Stimulated activated CD4-positive, alpha-beta T cell treated with anti-CD3 and anti-CD28 coated beads, Interleukin-2, amount 100 ng/mL, for 48 hours (primary cell): ENCODE results near the gene ACTN2.

Experiments
- DNase-seq, 2 donors: peaks; one replicate each; pipeline ENCODE4 v3.0.0-alpha.2; 2020

ACTN2 gene

GRCh38 chr1:236785477-236785876, 99.2 kb downstream of the ACTN2 start:
- DNase-seq, result no peak

DNA sequence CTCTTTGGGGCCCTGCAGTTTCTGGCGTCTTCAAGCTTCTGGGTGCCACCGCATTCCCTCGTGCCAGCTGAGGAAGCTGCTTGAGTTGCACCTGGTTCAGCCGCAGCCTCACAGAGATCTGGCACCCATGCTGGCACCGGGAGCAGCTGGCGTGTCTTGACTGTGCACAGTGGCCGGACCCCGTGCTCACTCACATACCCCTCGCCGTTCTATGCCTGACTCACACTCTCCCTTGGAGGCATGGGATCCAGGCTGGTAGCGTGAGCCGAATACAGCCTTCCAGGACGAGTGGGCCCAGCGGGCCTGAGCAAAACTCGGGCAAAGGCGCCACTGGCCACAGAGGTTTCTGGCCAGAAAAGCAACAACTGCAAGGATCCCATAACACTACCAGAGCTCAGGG, 100.2 kb downstream of the ACTN2 start:
- no peak for DNase-seq

GRCh38 chr1:236794585-236795034, 108.3 kb downstream of the ACTN2 start:
- no peak for DNase-seq

DNA sequence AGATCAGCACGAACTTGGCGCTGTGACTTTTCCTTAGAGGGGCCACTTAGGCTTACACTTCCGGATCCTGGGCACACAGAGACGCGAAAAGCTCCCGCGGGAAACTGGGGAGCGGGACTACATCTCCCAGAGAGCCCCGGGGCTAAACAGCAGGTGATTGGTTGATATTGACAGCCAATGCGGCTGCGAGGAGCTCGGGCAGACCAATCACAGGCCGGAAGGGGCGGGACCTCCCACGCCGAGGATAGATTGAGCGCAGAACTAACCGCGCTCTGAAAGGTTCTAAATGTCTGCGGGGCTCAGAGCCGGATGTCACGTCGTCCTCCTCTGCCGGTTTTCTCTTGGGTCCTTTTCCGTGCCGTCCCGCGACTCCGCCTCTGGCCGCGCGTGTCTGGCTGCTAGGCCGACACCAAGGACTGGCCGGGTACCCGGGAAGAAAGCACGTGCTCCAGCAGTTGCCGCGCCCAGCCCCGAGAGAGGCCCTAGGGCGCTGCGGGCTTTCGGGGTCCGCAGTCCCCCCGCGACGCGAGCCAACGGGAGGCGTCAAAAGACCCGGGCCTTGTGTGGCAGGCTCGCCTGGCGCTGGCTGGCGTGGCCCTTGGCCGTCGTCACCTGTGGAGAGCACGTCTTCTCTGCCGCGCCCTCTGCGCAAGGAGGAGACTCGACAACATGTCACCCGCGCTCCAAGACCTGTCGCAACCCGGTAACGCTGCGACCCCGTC, 108.9 kb downstream of the ACTN2 start, which contains the start of gene MTR:
MTR (plus strand) TSS at position 258 of the 722 bp plus-strand sequence; CDS start at position 670, 412 bp downstream.
- peak; percentile 85 to 94 for DNase-seq

GRCh38 chr1:236795757-236796667, 109.7 kb downstream of the ACTN2 start:
- peak in 1 of 2 donors; percentile 63 for DNase-seq

GRCh38 chr1:236799001-236799400, 112.7 kb downstream of the ACTN2 start:
- no peak for DNase-seq

DNA sequence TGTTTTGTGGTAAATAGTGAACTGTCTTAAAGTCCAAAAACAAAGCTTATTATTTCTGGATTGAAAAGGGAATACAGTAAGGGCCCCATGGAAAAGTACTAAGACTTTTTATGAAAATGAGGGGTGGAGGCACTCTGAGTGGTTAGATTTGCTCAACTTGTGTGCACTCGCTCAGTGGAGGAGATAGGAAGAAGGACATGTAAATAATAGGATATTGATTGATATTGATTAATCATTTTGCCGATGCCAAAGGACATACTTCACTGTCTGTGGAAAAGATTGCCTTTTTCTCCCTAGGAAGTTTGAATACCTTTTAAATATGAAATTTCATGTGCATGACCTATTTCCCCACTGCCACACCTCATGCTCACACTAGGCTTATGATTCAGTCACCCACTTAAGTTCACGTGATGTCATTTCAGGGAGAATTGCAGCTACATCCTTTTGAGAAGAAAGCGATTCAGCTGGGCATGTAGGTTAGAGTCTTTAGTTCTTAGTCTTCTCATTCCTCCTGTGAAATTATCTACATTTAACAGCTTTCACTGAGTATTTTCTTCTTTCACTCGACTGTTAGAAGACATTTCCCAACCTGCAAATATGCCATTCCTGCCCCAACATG, 113.8 kb downstream of the ACTN2 start:
- no peak for DNase-seq

DNA sequence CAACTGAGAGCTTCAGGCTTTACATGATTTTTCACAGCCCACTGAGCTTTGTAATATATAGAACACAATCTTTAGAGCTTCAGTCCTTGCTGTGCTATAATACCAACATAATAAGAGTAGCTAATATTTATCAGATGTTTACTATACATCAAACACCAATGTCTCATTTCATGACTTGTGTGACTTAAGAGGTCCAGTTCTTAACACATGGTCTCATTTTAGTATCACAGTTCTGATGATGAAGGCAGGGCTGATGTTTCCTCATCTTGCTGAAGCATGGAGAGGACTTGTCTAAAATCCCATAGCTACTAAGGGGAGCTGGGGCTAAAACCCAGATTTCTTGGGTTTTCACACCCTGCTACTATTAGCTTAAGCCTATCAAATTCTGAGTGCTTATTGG, 114.3 kb downstream of the ACTN2 start:
- DNase-seq, result no peak

GRCh38 chr1:236802264-236802663, 116.0 kb downstream of the ACTN2 start:
- DNase-seq, result no peak

- DNase-seq, result no peak
Observed at GRCh38 chr1:236806634-236807033, 120.3 kb downstream of the ACTN2 start.

DNA sequence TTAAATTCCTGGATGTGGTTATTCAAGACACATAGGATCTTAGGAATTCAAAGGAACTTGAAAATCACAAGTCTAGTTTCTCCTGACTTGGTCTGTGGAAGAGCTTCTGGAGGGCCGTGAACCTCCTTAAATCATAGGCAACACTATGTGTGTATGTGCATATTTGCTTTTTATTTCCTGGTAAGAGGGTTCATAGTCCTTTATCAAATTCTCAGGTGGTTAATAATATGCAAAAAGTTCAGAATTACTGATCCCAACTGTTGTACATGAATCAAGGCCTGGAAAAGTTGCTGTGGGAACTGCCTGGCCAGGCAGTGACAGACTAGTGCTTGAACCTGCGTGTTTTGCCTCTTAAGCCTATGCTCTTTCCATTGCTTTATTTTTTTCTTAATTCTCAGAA, 121.7 kb downstream of the ACTN2 start:
- DNase-seq, result no peak

GRCh38 chr1:236808564-236809130, 122.3 kb downstream of the ACTN2 start:
- DNase-seq, result no peak

DNA sequence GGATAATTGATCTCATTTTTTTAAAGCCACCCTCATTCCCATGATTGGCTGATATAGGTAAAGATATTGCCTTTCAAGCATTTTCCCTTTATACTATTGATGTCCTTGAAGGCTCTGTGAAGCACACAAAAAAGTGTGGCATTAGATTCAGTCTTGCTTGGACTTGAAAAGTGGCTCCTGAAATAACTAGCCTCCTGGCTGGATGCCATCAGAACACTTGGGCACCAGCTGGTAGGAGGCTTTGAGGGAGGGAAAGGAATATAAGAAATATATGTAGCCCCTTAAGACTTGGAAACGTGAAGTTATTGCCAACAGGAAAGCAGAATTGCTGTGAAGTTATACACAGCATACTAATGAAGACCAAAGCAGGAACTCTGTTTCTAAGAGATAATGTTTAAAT, 122.8 kb downstream of the ACTN2 start:
- no peak for DNase-seq

- DNase-seq, result no peak
Observed at GRCh38 chr1:236810018-236810417, 123.7 kb downstream of the ACTN2 start.

- DNase-seq, result no peak
Observed at GRCh38 chr1:236812334-236813030, 126.2 kb downstream of the ACTN2 start.
